HTR-8/SVneo (cell line): Measurements from ENCODE around the gene KIRREL2.
A peak's percentile ranks its signal among the peaks of the same experiment; 100 is the strongest.
"Not testable (repeated sequence)": the region's sequence is repeated elsewhere in the genome, so short reads cannot be mapped to it uniquely, and the experiment has no call there.

Experiments used
- DNase-seq: peaks from one replicate; pipeline ENCODE4 v3.0.0; 2011; ENCODE audit warnings: low spot score, mixed read lengths; ENCODE audit not compliant: insufficient read length
- FAIRE-seq: peaks from 2 replicates; lab custom pipeline; 2011; peaks lifted over from hg19 to GRCh38; lab: Jason Lieb, UNC

KIRREL2 gene

GRCh38 chr19:35868823-35869326 lies 12.2 kb downstream of the KIRREL2 start:
- FAIRE-seq, result no peak

GRCh38 chr19:35869327-35870123 lies 12.8 kb downstream of the KIRREL2 start:
- DNase-seq (peak; percentile 67), FAIRE-seq (peak; percentile 72)

More at GRCh38 chr19:35868823-35869326, 12.2 kb downstream of the KIRREL2 start:
- no peak for DNase-seq

- FAIRE-seq, result not testable (repeated sequence)
- peak; percentile 46 for DNase-seq
These were observed 13.5 kb downstream of the KIRREL2 start for GRCh38 chr19:35870124-35870736.

- FAIRE-seq, result no peak
- DNase-seq, result no peak
These were observed 14.1 kb downstream of the KIRREL2 start for GRCh38 chr19:35870798-35871197.

- no peak for DNase-seq
- FAIRE-seq, result no peak
These were observed 14.9 kb downstream of the KIRREL2 start for GRCh38 chr19:35871611-35872010.

GRCh38 chr19:35872180-35872579 lies 15.5 kb downstream of the KIRREL2 start:
- no peak for FAIRE-seq
- no peak for DNase-seq

GRCh38 chr19:35874392-35874930 lies 17.8 kb downstream of the KIRREL2 start:
- no peak for FAIRE-seq
- DNase-seq, result no peak

GRCh38 chr19:35879068-35879467 lies 22.4 kb downstream of the KIRREL2 start:
- DNase-seq (no peak), FAIRE-seq (no peak)

- FAIRE-seq (peak; percentile 31), DNase-seq (peak; percentile 88)
These were observed 23.1 kb downstream of the KIRREL2 start for GRCh38 chr19:35879770-35880317.

- no peak for DNase-seq
These were observed 25.6 kb downstream of the KIRREL2 start for GRCh38 chr19:35882114-35882832.

GRCh38 chr19:35883882-35884281 lies 27.2 kb downstream of the KIRREL2 start:
- FAIRE-seq, result no peak

More at GRCh38 chr19:35882114-35882832, 25.6 kb downstream of the KIRREL2 start:
- FAIRE-seq, result peak; percentile 26

GRCh38 chr19:35885225-35885738 lies 28.6 kb downstream of the KIRREL2 start:
- no peak for FAIRE-seq
- DNase-seq, result no peak

More at GRCh38 chr19:35883882-35884281, 27.2 kb downstream of the KIRREL2 start:
- DNase-seq, result no peak

- DNase-seq (no peak), FAIRE-seq (no peak)
These were observed 29.2 kb downstream of the KIRREL2 start for GRCh38 chr19:35885904-35886303.

- FAIRE-seq (no peak), DNase-seq (no peak)
These were observed 30.5 kb downstream of the KIRREL2 start for GRCh38 chr19:35887197-35887596.

GRCh38 chr19:35888398-35888797 lies 31.7 kb downstream of the KIRREL2 start:
- no peak for FAIRE-seq
- no peak for DNase-seq

GRCh38 chr19:35889370-35890112 lies 32.8 kb downstream of the KIRREL2 start:
- DNase-seq (no peak), FAIRE-seq (no peak)

- no peak for FAIRE-seq
- no peak for DNase-seq
These were observed 33.5 kb downstream of the KIRREL2 start for GRCh38 chr19:35890113-35890650.

GRCh38 chr19:35891819-35892218 lies 35.1 kb downstream of the KIRREL2 start:
- not testable (repeated sequence) for FAIRE-seq, DNase-seq

GRCh38 chr19:35894342-35894741 lies 37.6 kb downstream of the KIRREL2 start:
- DNase-seq, result no peak
- FAIRE-seq, result no peak
